ENCODE measurements around the gene KAT8.

The KAT8 gene

GRCh38 chr16:31080035-31080629 lies 37.3 kb upstream of the KAT8 start:
- H3K4me3 ChIP-seq (ENCODE audit: control insufficient read depth, low read depth, low read length): no peak overlapping the region
- DNase-seq (ENCODE audit: low read depth): no peak
- TF ChIP-seq CTCF (IDR thresholded peaks at IDR 0.05; ENCODE audit: control insufficient read depth, insufficient read depth, low read depth, low read length, missing control alignments): no peak

GRCh38 chr16:31080756-31081419 lies 36.6 kb upstream of the KAT8 start:
- no peak overlapping the region for H3K4me3 ChIP-seq (ENCODE audit: control insufficient read depth, low read depth, low read length)
- TF ChIP-seq CTCF (IDR thresholded peaks at IDR 0.05; ENCODE audit: control insufficient read depth, insufficient read depth, low read depth, low read length, missing control alignments): no peak
- DNase-seq (ENCODE audit: low read depth): no peak

- H3K4me3 ChIP-seq (ENCODE audit: control insufficient read depth, low read depth, low read length): no peak overlapping the region
- DNase-seq (ENCODE audit: low read depth): no peak
- no peak for TF ChIP-seq CTCF (IDR thresholded peaks at IDR 0.05; ENCODE audit: control insufficient read depth, insufficient read depth, low read depth, low read length, missing control alignments)
These were observed 35.8 kb upstream of the KAT8 start for GRCh38 chr16:31081428-31082351.

GRCh38 chr16:31082368-31083045 lies 35.0 kb upstream of the KAT8 start:
- no peak for DNase-seq (ENCODE audit: low read depth)
- no peak for TF ChIP-seq CTCF (IDR thresholded peaks at IDR 0.05; ENCODE audit: control insufficient read depth, insufficient read depth, low read depth, low read length, missing control alignments)
- no peak overlapping the region for H3K4me3 ChIP-seq (ENCODE audit: control insufficient read depth, low read depth, low read length)

DNA sequence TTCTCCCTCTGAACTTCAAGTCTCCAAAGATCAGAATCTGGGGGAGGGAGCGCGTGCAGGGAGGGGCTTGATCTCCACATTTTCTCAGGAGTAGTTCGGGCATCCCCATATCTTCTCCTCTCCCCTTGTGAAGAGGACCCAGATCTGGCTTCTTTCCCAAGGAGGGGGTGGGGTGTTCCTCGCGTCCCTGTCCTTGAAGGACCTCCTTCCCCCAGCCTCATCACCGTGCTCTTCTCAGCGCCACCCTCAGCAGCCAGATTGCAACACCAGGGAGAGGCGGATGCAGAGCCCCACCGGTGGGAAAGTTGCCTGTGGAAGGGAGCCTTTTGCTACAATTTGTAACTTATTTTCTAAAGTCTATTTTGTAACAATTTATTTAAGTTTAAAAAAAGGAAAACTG lies 34.4 kb upstream of the KAT8 start:
- no peak overlapping the region for H3K4me3 ChIP-seq (ENCODE audit: control insufficient read depth, low read depth, low read length)
- no peak for TF ChIP-seq CTCF (IDR thresholded peaks at IDR 0.05; ENCODE audit: control insufficient read depth, insufficient read depth, low read depth, low read length, missing control alignments)
- DNase-seq (ENCODE audit: low read depth): no peak

- DNase-seq (ENCODE audit: low read depth): no peak
- H3K4me3 ChIP-seq (ENCODE audit: control insufficient read depth, low read depth, low read length): no peak overlapping the region
- TF ChIP-seq CTCF (IDR thresholded peaks at IDR 0.05; ENCODE audit: control insufficient read depth, insufficient read depth, low read depth, low read length, missing control alignments): no peak
These were observed 33.9 kb upstream of the KAT8 start for GRCh38 chr16:31083556-31083955.

All from AG09309 (cell line).